Measurements from ENCODE around the gene EIF3L.

The EIF3L gene

DNA sequence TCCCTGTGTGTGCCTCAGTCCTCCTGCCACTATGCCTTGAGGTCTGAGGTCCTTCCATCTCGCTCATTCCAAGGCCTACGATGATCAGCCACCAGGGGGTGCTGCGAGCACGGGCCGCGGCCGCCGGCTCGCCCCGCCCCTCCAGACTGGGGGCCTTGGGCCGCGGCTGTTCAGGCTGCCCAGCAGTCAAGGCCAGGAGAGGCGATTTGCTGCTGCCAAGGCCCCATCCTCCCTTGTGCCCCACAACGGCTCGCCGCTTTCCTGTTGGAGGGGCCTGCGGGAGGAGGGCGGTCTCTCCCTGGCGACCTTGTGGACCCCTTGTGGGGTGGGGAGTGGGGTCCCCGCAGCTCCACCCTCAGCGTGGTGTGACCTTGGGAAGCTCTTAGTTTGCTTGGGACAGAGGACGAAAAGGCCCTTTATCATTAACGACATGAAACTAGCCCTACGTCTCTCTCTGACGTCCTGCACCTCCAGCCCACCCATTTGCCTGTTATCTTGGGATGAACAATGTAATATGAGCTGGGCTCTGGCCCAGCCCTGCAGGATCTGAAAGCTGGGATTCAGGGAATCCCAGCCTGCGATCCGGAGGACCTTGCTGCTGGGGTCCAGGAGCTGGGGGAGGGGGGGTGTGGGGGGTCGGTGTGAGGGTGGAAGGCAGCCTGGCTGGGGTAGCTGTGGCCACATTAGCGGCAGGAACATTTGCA, 31.4 kb upstream of the EIF3L start:
- peak; percentile 95 for DNase-seq (ENCODE audit: low spot score)

DNA sequence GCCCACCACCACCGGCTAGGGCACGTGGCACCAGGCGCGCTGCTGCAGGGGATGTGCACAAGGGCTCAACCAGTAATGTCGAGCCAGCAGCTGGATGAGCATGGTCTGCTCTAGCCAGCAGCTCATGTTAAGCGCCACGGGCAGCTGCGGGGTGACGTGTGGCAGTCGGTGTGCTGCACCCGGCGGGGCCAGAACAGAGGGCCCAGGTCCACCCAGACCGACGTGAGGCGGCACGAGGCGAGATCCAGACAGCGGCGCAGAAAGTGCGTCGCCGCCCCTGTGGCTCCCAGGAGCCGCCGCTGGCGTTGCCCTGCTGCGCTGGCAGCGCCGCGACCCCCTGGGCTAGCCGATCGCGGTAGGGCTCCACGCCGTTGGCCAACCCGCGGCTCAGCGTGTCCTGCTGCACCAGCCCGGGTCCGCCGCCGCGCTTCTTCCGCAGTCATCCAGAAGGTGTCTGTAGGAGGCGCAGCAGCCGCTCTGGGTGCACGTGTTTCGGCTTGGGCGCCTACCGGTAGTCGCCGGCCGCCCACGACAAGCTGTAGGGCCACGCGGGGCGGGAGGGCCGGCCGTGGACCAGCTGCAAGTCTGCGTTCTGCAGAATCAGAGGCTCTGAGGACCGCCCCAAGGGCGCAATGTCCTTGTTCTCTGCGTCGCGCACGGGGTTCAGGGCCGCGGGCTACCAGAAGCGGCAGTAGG, 30.7 kb upstream of the EIF3L start:
- peak; percentile 79 for DNase-seq (ENCODE audit: low spot score)

GRCh38 chr22:37819105-37819433, 30.1 kb upstream of the EIF3L start:
- no peak for DNase-seq (ENCODE audit: low spot score)

DNA sequence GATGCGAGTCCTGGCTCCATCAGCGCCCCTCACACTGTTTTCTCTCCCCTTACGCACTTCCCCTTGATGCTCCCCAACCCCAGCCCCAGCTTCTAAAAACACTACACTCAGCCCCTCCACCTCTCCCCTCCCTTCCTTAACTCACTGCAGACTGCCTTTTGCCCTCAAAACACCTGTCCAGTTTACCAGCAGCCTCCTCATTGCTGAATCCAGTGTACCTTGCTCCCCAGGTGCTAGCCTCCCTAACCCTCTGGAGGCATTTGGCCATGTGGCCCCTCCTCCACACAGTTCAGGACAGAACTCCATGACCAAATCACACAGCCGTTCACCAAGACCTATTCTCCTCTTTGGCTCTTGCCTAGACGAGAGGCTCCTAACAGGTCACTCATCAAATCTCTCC, 28.9 kb upstream of the EIF3L start:
- DNase-seq (ENCODE audit: low spot score): no peak

DNA sequence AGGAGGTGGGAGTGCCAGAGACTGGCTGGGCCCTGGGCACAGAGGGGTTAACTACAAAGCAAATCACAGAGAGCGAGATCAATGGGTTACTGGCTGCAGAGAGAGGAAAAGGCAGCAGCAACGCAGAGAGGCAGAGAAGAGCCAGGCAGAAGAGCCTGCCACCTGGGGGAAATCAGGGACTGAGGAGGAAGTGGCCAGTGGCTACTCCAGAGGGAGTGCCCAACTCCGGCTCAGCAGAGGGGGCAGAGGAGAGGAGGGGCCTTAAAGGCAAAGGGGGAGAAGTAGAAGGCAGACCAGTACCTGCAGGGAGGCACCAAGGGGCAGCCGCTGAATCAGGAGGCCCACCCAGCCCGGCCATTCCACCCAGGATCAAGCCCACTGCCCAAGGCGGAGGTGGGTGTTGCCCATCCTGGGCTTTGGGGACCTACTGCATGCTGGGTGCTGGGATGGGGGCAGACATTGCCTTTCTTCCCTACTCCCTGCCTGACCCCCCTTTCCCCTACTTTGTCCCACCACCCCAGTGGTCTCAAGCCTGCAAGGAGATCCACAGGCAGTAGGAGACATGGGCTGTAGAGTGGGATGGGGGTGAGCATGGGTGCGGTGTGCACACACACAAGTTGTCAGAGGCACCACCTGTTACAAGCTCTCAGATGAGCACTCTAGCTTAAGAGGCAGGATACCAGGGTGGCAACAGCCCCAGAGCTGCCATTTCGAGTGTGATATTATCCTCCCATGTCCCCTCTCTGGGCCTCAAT, 27.0 kb upstream of the EIF3L start:
- no peak for DNase-seq (ENCODE audit: low spot score)

DNA sequence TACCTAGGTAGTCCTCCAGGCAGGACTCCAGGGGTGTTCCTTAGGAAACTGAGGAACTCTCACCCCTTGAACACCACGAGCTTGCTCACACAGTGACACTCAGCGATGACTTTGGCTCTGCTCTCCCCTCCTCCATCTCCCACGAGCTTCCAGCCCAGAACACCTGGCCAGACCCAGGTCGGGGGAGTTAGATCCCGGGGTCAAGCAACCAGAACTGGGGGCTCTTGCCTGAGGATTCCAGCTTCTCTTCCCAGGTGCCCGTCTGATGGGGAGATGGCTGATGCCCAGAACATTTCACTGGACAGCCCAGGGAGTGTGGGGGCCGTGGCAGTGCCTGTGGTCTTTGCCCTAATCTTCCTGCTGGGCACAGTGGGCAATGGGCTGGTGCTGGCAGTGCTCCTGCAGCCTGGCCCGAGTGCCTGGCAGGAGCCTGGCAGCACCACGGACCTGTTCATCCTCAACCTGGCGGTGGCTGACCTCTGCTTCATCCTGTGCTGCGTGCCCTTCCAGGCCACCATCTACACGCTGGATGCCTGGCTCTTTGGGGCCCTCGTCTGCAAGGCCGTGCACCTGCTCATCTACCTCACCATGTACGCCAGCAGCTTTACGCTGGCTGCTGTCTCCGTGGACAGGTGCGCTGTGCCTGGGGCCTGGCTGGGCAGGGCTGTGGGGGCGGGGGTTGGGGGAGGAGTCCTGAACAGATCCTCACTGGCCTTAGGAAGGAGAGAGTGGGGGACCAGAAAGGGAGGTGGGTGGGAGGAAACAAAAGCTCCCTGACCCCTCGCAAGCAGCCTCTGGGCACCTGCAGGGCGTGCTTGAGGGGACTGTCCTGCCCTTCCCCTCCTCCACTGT, 25.9 kb upstream of the EIF3L start, which contains the start of gene GALR3:
TSS of gene GALR3 (plus strand) at position 249 of the 852 bp plus-strand sequence. CDS start at position 274, 25 bp downstream.
- DNase-seq (ENCODE audit: low spot score): no peak

GRCh38 chr22:37824674-37825641, 24.3 kb upstream of the EIF3L start:
- DNase-seq (ENCODE audit: low spot score): peak; percentile 47

- no peak for DNase-seq (ENCODE audit: low spot score)
Observed at GRCh38 chr22:37827056-37827455, 22.2 kb upstream of the EIF3L start.

GRCh38 chr22:37830093-37830842, 19.0 kb upstream of the EIF3L start:
- DNase-seq (ENCODE audit: low spot score): no peak

DNA sequence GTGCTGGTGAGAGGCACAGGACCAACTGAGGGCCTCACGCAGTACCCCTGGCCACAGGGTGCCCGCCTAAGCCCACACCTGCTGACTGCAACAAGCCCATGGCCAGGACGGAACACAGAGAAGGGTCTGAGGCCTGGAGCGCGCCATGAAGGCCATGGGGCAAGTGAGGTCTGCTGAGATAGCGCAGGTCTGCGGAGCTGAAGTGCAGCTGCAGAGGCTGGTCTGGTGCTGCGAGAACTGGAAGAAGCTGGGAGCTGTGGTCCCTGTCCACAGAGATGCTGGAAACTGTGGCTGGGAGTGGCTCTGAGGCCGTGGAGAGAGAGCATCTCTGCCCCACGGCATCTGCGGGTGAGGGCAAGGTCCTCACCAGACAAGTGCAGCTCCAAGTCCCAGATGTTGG, 17.7 kb upstream of the EIF3L start:
- no peak for DNase-seq (ENCODE audit: low spot score)

DNA sequence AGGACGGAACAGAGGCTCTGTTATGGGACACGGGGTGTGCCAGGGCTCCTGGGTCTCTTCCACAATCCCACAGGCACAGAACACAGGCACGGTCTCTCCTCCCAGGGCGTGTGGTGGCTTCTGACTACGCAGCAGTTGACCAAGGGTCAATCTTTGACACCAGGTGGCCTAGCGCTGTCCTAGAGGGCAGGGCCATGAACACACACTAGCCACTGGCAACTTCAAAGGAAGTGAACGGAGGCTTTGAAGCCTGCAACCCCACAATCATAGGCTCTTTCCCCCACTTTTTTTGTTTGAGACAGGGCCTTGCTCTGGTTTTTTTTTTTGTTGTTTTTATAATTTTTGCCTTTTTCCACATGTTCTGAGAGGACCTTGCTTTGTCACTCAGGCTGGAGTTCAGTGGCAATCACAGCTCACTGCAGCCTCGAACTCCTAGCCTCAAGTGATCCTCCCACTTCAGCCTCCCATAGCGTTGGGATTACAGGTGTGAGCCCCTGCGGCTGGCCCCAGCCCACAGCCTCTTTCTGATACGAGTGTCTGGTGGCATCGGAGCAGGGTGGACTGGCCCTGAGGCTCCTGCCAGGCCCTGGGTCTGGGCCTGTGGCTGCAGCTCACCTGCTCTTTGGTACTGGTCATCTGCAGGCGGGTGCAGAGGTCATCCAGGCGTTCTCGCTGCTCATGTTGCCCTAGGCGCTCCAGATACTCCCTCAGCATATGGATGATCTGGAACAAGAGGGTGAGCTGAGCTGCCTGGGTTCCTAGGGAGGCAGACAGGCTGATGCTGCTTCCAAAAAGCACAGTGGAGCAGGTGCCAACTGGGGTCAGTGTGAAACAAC, 17.0 kb upstream of the EIF3L start:
- DNase-seq (ENCODE audit: low spot score): no peak

- no peak for DNase-seq (ENCODE audit: low spot score)
Observed at GRCh38 chr22:37842015-37842793, 7.0 kb upstream of the EIF3L start.

DNA sequence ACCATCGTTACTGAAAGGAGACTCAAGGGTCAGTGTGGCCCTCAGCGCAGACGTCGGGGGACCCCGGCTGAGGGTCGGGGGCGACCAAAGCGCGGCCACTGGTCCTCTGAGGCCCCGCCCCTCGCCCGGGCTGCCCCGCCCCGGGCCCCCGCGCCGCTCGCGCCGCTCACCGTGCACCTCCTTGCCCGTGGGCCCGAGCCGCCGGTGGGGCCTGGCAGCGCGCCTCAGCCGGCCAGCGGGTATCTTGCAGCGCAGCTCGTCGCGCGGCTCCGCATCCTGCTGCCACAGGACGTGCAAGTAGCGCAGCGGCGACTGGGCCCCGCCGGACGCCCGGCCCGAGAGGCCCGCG, 5.5 kb upstream of the EIF3L start:
- DNase-seq (ENCODE audit: low spot score): peak; percentile 74

DNA sequence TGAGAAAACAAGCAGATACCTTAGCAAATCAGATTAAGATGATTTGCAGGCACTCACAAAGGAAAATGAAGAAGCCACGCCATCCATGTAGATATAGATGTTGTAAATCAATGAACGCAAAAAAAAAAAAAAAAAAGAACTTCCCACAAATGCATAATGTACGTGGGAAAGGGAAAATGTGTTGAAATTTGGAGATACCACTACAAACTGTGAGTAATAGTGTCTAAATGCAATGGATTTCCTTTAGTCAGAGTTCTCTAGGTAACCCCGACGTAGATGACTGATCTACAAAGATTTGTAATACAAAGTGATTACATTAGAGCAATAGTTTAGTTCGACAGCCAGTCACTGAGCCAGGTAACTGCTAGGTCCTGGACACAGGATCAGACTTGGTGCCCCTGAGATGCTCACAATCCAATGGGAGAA, 4.3 kb upstream of the EIF3L start:
- no peak for DNase-seq (ENCODE audit: low spot score)

GRCh38 chr22:37846433-37846832, 2.8 kb upstream of the EIF3L start:
- DNase-seq (ENCODE audit: low spot score): no peak

- no peak for DNase-seq (ENCODE audit: low spot score)
Observed at GRCh38 chr22:37848587-37849088, 581 bp upstream of the EIF3L start.

DNA sequence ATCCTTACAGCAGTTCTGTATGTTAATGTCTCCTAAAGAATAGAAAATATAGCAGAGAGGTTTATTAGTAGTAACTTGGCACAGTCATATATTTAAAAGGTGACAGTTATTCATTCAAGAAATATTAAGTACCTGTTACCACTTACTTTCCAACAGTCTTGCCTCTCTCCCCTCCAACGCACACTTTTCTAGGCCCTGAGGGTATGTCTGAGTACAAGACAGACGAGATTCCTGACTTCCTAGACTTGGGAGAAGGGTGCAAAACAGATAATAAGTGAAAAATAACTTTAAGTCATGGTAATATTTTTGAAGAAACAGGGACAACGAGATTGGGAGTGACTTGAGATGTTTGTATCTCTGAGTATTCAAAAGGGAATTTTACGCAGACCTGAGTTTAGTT, 1.6 kb downstream of the EIF3L start:
- no peak for DNase-seq (ENCODE audit: low spot score)

DNA sequence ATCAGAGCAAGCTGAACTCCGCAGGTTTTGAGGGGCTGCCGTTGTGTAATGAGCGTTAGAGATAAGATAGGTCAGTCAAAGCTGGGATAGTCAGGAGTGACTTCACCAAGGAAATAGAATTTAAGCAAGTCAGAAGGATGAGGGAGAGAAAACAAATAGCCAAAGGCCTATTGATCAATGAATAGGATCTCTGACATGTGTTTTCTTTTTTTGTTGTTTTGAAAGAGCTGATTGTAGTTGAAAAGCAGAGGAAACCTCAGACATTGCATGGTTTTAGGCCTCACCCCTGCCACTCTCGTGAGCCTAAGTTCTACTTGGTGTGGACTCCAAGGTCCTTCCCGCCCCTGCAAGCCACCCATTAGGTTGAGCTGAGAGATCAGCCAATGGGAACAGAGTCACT, 3.2 kb downstream of the EIF3L start:
- no peak for DNase-seq (ENCODE audit: low spot score)
